HG03469 (cell line): ENCODE data around the gene YARS1.
A peak's percentile ranks its signal among the peaks of the same experiment; 100 is the strongest.

Experiments used
- ATAC-seq: cut with Tn5 transposase; IDR thresholded peaks from one replicate; pipeline ENCODE4 v1.9.1; 2021; ENCODE audit warnings: mild to moderate bottlenecking, moderate library complexity, moderate number of reproducible peaks; ENCODE audit not compliant: unreplicated experiment

The YARS1 gene

GRCh38 chr1:32817159-32817814, at the start of gene YARS1, which contains the start of gene S100PBP:
YARS1 (minus strand) TSS chr1:32817358; CDS start chr1:32817244, 114 bp downstream.
S100PBP (plus strand) TSS chr1:32817653; CDS start chr1:32826100, 8,447 bp downstream.
- ATAC-seq, result peak; percentile 65

GRCh38 chr1:32865639-32866405, 48.7 kb upstream of the YARS1 start:
- ATAC-seq, result no peak

GRCh38 chr1:32864375-32865019, 47.3 kb upstream of the YARS1 start:
- no peak for ATAC-seq

- ATAC-seq, result no peak
Measured at GRCh38 chr1:32863881-32864245, 46.7 kb upstream of the YARS1 start.

GRCh38 chr1:32863218-32863880, 46.2 kb upstream of the YARS1 start:
- ATAC-seq, result no peak

- ATAC-seq, result no peak
Measured at GRCh38 chr1:32861904-32862695, 44.9 kb upstream of the YARS1 start.

GRCh38 chr1:32860566-32860965, 43.4 kb upstream of the YARS1 start:
- ATAC-seq, result no peak

- no peak for ATAC-seq
Measured at GRCh38 chr1:32859915-32860314, 42.8 kb upstream of the YARS1 start.

- no peak for ATAC-seq
Measured at GRCh38 chr1:32858791-32859190, 41.6 kb upstream of the YARS1 start.

- ATAC-seq, result no peak
Measured at GRCh38 chr1:32858136-32858535, 41.0 kb upstream of the YARS1 start.

- ATAC-seq, result no peak
Measured at GRCh38 chr1:32855861-32856617, 38.9 kb upstream of the YARS1 start.

GRCh38 chr1:32848354-32849063, 31.4 kb upstream of the YARS1 start:
- ATAC-seq, result no peak

- ATAC-seq, result no peak
Measured at GRCh38 chr1:32831878-32832277, 14.7 kb upstream of the YARS1 start.

GRCh38 chr1:32830092-32830852, 13.1 kb upstream of the YARS1 start:
- no peak for ATAC-seq

- ATAC-seq, result no peak
Measured at GRCh38 chr1:32828341-32828740, 11.2 kb upstream of the YARS1 start.

- ATAC-seq, result no peak
Measured at GRCh38 chr1:32825181-32825580, 8.0 kb upstream of the YARS1 start.

- peak; percentile 27 for ATAC-seq
Measured at GRCh38 chr1:32818804-32819541, 1.8 kb upstream of the YARS1 start.
